K562 (cell line): ENCODE results near the gene ELOVL2. TPM values are rescaled to one million over a fixed set of nuclear protein-coding genes. Genes with fewer than 3 reads are reported as not detected.

Experiments
- ATAC-seq: fragments of 200-7000 bp; cut with Tn5 transposase; 3 replicates; pipeline ENCODE4 v1.9.1; 2020; ENCODE audit warnings: moderate library complexity
- BruUV-seq: library from RNA; stranded (reverse); fragments of 400-500 nt; replicated peaks from 2 replicates; lab custom pipeline; 2021; lab: Mats Ljungman, UMichigan
- CTCF ChIA-PET: fragments of 300-600 bp; formaldehyde crosslinking; extraction: SDS; loops from one replicate; lab custom pipeline; 2021; ENCODE audit warnings: low intra/inter-chr PET ratio; lab: Yijun Ruan, JAX
- POLR2A ChIA-PET: fragments of 300-600, 350-650 bp; sonication (Branson Sonifier 250); formaldehyde crosslinking; extraction: SDS; loops from one replicate; lab custom pipeline; 2021; ENCODE audit warnings: antibody characterized with exemption, inconsistent platforms; lab: Yijun Ruan, JAX
- DNase-seq, 4 experiments: peaks; one replicate each; pipeline versions ENCODE4 v3.0.0 to v3.0.0-alpha.2; 2011 to 2018; ENCODE audit warnings: low spot score in 3 of 4, mixed read lengths in 3 of 4; ENCODE audit errors: extremely low read depth in 1 of 4
- FAIRE-seq: peaks from 2 replicates; lab custom pipeline; 2011; peaks lifted over from hg19 to GRCh38; lab: Jason Lieb, UNC
- H2AFZ ChIP-seq: 2 replicates; pipeline ENCODE4 v1.6.0; 2011; ENCODE audit warnings: low read depth, low read length, control low read depth, inconsistent platforms
- H3K27ac ChIP-seq: fragments of 200-600 bp; 3 replicates; pipeline ENCODE4 v1.8.0; 2011; ENCODE audit warnings: low read depth, mild to moderate bottlenecking, control low read depth, inconsistent platforms, low read length, moderate library complexity, mixed read lengths; ENCODE audit errors: extremely low read depth
- H3K27me3 ChIP-seq, 2 experiments: fragments of 300-600 bp in 1 of 2; 2 replicates in 1 of 2; 3 replicates in 1 of 2; pipeline versions ENCODE4 v1.6.0 to v1.8.0; 2011; ENCODE audit warnings: inconsistent platforms in 2 of 2, low read length in 2 of 2, mild to moderate bottlenecking in 1 of 2, mixed read lengths in 1 of 2, moderate library complexity in 1 of 2; ENCODE audit not compliant: control insufficient read depth in 2 of 2, insufficient read depth in 2 of 2
- H3K36me3 ChIP-seq: fragments of 300-600 bp; 3 replicates; pipeline ENCODE4 v1.8.0; 2011; ENCODE audit warnings: mild to moderate bottlenecking, low read length, inconsistent platforms; ENCODE audit not compliant: control insufficient read depth, insufficient read depth
- H3K4me1 ChIP-seq, 2 experiments: fragments of 200-600 bp in 1 of 2; replicated peaks in 1 of 2; 2 replicates in 1 of 2; 3 replicates in 1 of 2; pipeline versions ENCODE4 v1.5.1 to v1.8.0; 2011; ENCODE audit warnings: inconsistent platforms in 2 of 2, low read length in 2 of 2, mild to moderate bottlenecking in 1 of 2, mixed read lengths in 1 of 2, moderate library complexity in 1 of 2; ENCODE audit not compliant: control insufficient read depth in 2 of 2, insufficient read depth in 2 of 2
- H3K4me2 ChIP-seq: 2 replicates; pipeline ENCODE4 v1.6.1; 2011; ENCODE audit warnings: low read length, control low read depth, inconsistent platforms, mixed read lengths; ENCODE audit not compliant: insufficient read depth
- H3K4me3 ChIP-seq: fragments of 200-600 bp; sonication (generic), shearing (Covaris generic); 2 replicates; pipeline ENCODE4 v1.5.1; 2016; ENCODE audit warnings: control low read depth, inconsistent platforms
- H3K79me2 ChIP-seq: fragments of 200-600 bp; 3 replicates; pipeline ENCODE4 v1.8.0; 2011; ENCODE audit warnings: low read length, inconsistent platforms; ENCODE audit not compliant: control insufficient read depth, insufficient read depth
- H3K9ac ChIP-seq, 2 experiments: 2 replicates each; pipeline versions ENCODE4 v1.6.0 to v1.6.1; 2011; ENCODE audit warnings: low read depth in 2 of 2, low read length in 2 of 2, control low read depth in 1 of 2, inconsistent platforms in 1 of 2, mild to moderate bottlenecking in 1 of 2, mixed read lengths in 1 of 2; ENCODE audit not compliant: insufficient read depth in 1 of 2
- H3K9me1 ChIP-seq: one replicate; pipeline ENCODE4 v1.6.0; 2011; ENCODE audit warnings: inconsistent platforms, mild to moderate bottlenecking, low read length, moderate library complexity; ENCODE audit not compliant: control insufficient read depth, insufficient read depth
- H3K9me3 ChIP-seq: replicated peaks from 2 replicates; pipeline ENCODE4 v1.5.1; 2011; ENCODE audit warnings: low read depth, low read length, inconsistent platforms; ENCODE audit not compliant: control insufficient read depth, insufficient read depth
- H4K20me1 ChIP-seq: replicated peaks from 2 replicates; pipeline ENCODE4 v1.6.1; 2011; ENCODE audit warnings: low read length, inconsistent platforms, mixed read lengths; ENCODE audit not compliant: control insufficient read depth, insufficient read depth
- CBX1 ChIP-seq: sonication (generic); IDR thresholded peaks from 2 replicates; pipeline ENCODE4 v1.6.1; 2016; ENCODE audit warnings: antibody characterized with exemption, low read depth, mild to moderate bottlenecking
- FOXJ3 ChIP-seq: sonication (generic); formaldehyde crosslinking; IDR thresholded peaks from 2 replicates; pipeline ENCODE4 v1.4.0; 2020; ENCODE audit warnings: mild to moderate bottlenecking, missing genetic modification reagents
- FOXK1 ChIP-seq: sonication (generic); formaldehyde crosslinking; IDR thresholded peaks from 2 replicates; pipeline ENCODE4 v1.8.0; 2022; ENCODE audit warnings: missing genetic modification reagents, mild to moderate bottlenecking, borderline replicate concordance
- FUS ChIP-seq: fragments of 200-400 bp; formaldehyde crosslinking; optimal IDR thresholded peaks from 2 replicates; pipeline ENCODE3; 2017; ENCODE audit warnings: low read depth, low read length
- HNRNPUL1 ChIP-seq: fragments of 200-400 bp; formaldehyde crosslinking; IDR thresholded peaks from 2 replicates; pipeline ENCODE4 v1.6.1; 2017; ENCODE audit warnings: low read length
- HSF4 ChIP-seq: fragments of 250-450 bp; sonication (Bioruptor Pico); IDR thresholded peaks from 2 replicates; pipeline ENCODE4 v2.1.2; 2022; ENCODE audit warnings: mild to moderate bottlenecking, moderate library complexity, borderline replicate concordance
- MECOM ChIP-seq: fragments of 250-450 bp; sonication (Bioruptor Pico); IDR thresholded peaks from 2 replicates; pipeline ENCODE4 v1.8.0; 2022; ENCODE audit warnings: inconsistent platforms
- MTF1 ChIP-seq: fragments of 250-450 bp; sonication (Bioruptor Pico); IDR thresholded peaks from 2 replicates; pipeline ENCODE4 v1.9.0; 2021; ENCODE audit warnings: moderate library complexity, mild to moderate bottlenecking, inconsistent platforms, borderline replicate concordance
- NCOA6 ChIP-seq: fragments of 450-650 bp; IDR thresholded peaks from 2 replicates; pipeline ENCODE4 v1.6.1; 2017; ENCODE audit warnings: mild to moderate bottlenecking
- RBM15 ChIP-seq: fragments of 200-400 bp; formaldehyde crosslinking; IDR thresholded peaks from 2 replicates; pipeline ENCODE4 v1.6.1; 2018; ENCODE audit warnings: mild to moderate bottlenecking, low read length, moderate library complexity; ENCODE audit not compliant: insufficient read depth
- SMAD3 ChIP-seq: fragments of 450-650 bp; formaldehyde crosslinking; conservative IDR thresholded peaks from 2 replicates; pipeline ENCODE4 v1.4.0; 2020; ENCODE audit warnings: mild to moderate bottlenecking
- TFAM ChIP-seq: fragments of 250-450 bp; sonication (Bioruptor Pico); conservative IDR thresholded peaks from 2 replicates; pipeline ENCODE4 v1.5.0; 2021; ENCODE audit warnings: mild to moderate bottlenecking, moderate library complexity
- ZNF583 ChIP-seq: fragments of 250-450 bp; sonication (Bioruptor Pico); IDR thresholded peaks from 2 replicates; pipeline ENCODE4 v1.4.0; 2020
- WGBS: fragments of 100-300 bp; shearing (Covaris generic); methylation state at CpG from one replicate; pipeline ENCODE4 v1.1.6; 2016; ENCODE audit warnings: low coverage, mixed read lengths; ENCODE audit not compliant: insufficient coverage; ENCODE audit errors: missing lambda C conversion rate; 5-methylcytosine and 5-hydroxymethylcytosine counted together
- in situ Hi-C: fragments of 300-500 bp; cut with MboI; formaldehyde crosslinking; loops from 4 replicates; pipeline ENCODE4 v1.15.0; 2018; ENCODE audit warnings: inconsistent platforms, mixed read lengths
- intact Hi-C: fragments of 100-400 bp; cut with micrococcal nuclease; formaldehyde crosslinking; loops from 2 replicates; pipeline ENCODE4 v1.14.2; 2022
- polyA plus RNA-seq, 8 experiments: library from polyadenylated mRNA; depleted of rRNA in 4 of 8; stranded (reverse) in 5 of 8; unstranded in 3 of 8; fragments of >200 nt; fragmentation: Nextera tagmentation in 2 of 8; fragmentation: Illumina TruSeq in 1 of 8; extraction: Ambion mirVana in 2 of 8; extraction: Trizol in 1 of 8; gene quantifications; 2 replicates each; pipeline versions ENCODE4 v1.2.1 to v1.2.3, GENCODE V29; 2011 to 2014; ENCODE audit warnings: inconsistent platforms in 1 of 8, missing spikeins in 1 of 8
- total RNA-seq, 7 experiments: library from RNA; depleted of rRNA in 6 of 7; stranded (reverse); fragments of >200 nt in 6 of 7; fragmentation: Illumina TruSeq in 2 of 7; extraction: Trizol in 2 of 7; gene quantifications; 2 replicates each; pipeline versions ENCODE4 v1.2.1 to v1.2.3, GENCODE V29; 2011 to 2021; ENCODE audit warnings: low replicate concordance in 1 of 7
- TF ChIP-seq, protein P1 (sequence below): sonication (generic); formaldehyde crosslinking; IDR thresholded peaks from 2 replicates; pipeline ENCODE4 v1.8.1; 2023; ENCODE audit warnings: mild to moderate bottlenecking, missing genetic modification reagents
- TF ChIP-seq, protein P2 (sequence below), 2 experiments: fragments of 450-650 bp; IDR thresholded peaks; 2 replicates each; pipeline ENCODE4 v1.6.1; 2016
- TF ChIP-seq, protein P3 (sequence below): fragments of 250-450 bp; sonication (Bioruptor Pico); IDR thresholded peaks from 2 replicates; pipeline ENCODE4 v1.9.0; 2021; ENCODE audit warnings: mild to moderate bottlenecking, inconsistent platforms

Gene ELOVL2
- total and polyA plus RNA-seq, 9 of the 15 experiments (the other 6 are each of a cell fraction or from before 2014, with no cell fraction given): 0.05 to 0.96 (median 0.31) TPM

DNA sequence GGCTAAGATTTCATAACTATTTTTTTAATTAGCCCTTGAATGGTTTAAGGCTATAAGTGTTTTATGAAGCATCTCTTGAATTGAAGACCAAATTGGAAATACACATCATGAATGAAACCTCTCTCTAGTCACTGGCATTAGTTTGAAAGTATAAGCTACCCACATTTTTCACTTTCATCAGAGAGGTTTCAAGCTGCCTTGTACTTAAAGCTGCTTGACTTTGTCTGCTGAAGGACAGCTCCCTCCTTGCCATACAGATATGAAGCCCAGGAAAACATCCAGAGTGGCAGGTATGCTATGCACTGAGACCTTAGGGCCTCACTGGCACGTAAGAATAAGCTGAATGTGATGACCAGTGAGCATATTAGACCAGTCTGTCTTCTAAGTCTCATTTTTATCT, 62.7 kb downstream of the ELOVL2 start:
- FAIRE-seq (no peak), DNase-seq (no peak), ATAC-seq (no peak)
- Histone ChIP-seq H3K9me1 (no peaks in the 10 kb centered on the region), H4K20me1 (no peaks in the 10 kb centered on the region), H3K36me3 (peaks cover 5% of the 10 kb centered on the region; the same call in 2 of the 3 replicates), H3K4me2 (no peak overlapping the region), H3K9me3 (no peaks in the 10 kb centered on the region), H3K4me1 (no peaks in the 10 kb centered on the region), H3K27ac (no peak overlapping the region), H3K27me3 (no peaks in the 10 kb centered on the region), H3K79me2 (no peaks in the 10 kb centered on the region), H3K9ac (no peak overlapping the region), H3K4me3 (no peak overlapping the region), H2AFZ (no peak overlapping the region)
- intact Hi-C loops (no loop called here), in situ Hi-C loops (no loop called here)
- POLR2A ChIA-PET: interaction anchor here (1.0 kb wide), 1 partner anchor 9 kb away, joined by 3 read pairs; no protein-coding TSS in a partner anchor
- CTCF ChIA-PET: no interaction called here
- BruUV-seq: no TSS peak
- 68% methylated on average over 1 of the region's 1 CpG for WGBS
- TF ChIP-seq RBM15 (no peak), TFAM (CRISPR knock-in tag) (no peak), HSF4 (CRISPR knock-in tag) (no peak), MTF1 (CRISPR knock-in tag) (no peak), ZNF583 (CRISPR knock-in tag) (no peak), NCOA6 (no peak), FUS (no peak), CBX1 (no peak), MECOM (CRISPR knock-in tag) (no peak), FOXJ3 (CRISPR knock-in tag) (no peak), HNRNPUL1 (no peak), FOXK1 (CRISPR knock-in tag) (no peak), SMAD3 (no peak)
- TF ChIP-seq, protein P1, sequence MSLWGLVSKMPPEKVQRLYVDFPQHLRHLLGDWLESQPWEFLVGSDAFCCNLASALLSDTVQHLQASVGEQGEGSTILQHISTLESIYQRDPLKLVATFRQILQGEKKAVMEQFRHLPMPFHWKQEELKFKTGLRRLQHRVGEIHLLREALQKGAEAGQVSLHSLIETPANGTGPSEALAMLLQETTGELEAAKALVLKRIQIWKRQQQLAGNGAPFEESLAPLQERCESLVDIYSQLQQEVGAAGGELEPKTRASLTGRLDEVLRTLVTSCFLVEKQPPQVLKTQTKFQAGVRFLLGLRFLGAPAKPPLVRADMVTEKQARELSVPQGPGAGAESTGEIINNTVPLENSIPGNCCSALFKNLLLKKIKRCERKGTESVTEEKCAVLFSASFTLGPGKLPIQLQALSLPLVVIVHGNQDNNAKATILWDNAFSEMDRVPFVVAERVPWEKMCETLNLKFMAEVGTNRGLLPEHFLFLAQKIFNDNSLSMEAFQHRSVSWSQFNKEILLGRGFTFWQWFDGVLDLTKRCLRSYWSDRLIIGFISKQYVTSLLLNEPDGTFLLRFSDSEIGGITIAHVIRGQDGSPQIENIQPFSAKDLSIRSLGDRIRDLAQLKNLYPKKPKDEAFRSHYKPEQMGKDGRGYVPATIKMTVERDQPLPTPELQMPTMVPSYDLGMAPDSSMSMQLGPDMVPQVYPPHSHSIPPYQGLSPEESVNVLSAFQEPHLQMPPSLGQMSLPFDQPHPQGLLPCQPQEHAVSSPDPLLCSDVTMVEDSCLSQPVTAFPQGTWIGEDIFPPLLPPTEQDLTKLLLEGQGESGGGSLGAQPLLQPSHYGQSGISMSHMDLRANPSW (CRISPR knock-in tag): no peak
- TF ChIP-seq, protein P2, sequence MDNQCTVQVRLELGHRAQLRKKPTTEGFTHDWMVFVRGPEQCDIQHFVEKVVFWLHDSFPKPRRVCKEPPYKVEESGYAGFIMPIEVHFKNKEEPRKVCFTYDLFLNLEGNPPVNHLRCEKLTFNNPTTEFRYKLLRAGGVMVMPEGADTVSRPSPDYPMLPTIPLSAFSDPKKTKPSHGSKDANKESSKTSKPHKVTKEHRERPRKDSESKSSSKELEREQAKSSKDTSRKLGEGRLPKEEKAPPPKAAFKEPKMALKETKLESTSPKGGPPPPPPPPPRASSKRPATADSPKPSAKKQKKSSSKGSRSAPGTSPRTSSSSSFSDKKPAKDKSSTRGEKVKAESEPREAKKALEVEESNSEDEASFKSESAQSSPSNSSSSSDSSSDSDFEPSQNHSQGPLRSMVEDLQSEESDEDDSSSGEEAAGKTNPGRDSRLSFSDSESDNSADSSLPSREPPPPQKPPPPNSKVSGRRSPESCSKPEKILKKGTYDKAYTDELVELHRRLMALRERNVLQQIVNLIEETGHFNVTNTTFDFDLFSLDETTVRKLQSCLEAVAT (IDR thresholded peaks at IDR 0.05): no peak
- TF ChIP-seq, protein P3, sequence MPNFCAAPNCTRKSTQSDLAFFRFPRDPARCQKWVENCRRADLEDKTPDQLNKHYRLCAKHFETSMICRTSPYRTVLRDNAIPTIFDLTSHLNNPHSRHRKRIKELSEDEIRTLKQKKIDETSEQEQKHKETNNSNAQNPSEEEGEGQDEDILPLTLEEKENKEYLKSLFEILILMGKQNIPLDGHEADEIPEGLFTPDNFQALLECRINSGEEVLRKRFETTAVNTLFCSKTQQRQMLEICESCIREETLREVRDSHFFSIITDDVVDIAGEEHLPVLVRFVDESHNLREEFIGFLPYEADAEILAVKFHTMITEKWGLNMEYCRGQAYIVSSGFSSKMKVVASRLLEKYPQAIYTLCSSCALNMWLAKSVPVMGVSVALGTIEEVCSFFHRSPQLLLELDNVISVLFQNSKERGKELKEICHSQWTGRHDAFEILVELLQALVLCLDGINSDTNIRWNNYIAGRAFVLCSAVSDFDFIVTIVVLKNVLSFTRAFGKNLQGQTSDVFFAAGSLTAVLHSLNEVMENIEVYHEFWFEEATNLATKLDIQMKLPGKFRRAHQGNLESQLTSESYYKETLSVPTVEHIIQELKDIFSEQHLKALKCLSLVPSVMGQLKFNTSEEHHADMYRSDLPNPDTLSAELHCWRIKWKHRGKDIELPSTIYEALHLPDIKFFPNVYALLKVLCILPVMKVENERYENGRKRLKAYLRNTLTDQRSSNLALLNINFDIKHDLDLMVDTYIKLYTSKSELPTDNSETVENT (CRISPR knock-in tag): no peak
